ENCODE results near the gene PCDHA5. TPM values are rescaled to one million over a fixed set of nuclear protein-coding genes. Genes with fewer than 3 reads are reported as not detected.

The PCDHA5 gene
- total RNA-seq, 1 experiment from 2014 or later: 0.12 TPM

- CTCF ChIA-PET: interaction anchor here (0.6 kb wide), 1 partner anchor 260 kb away, joined by 3 read pairs; no protein-coding TSS in a partner anchor
These were observed 14.5 kb downstream of the PCDHA5 start for GRCh38 chr5:140835622-140836510.

GRCh38 chr5:140840978-140841962 is 19.9 kb downstream of the PCDHA5 start, which contains the start of gene PCDHA8:
PCDHA8 (plus strand) TSS chr5:140841187; CDS start chr5:140841322, 135 bp downstream.
- Mint-ChIP-seq H3K36me3 (ENCODE audit: insufficient read depth, unreplicated experiment) (no peaks in the 10 kb centered on the region), H3K4me3 (ENCODE audit: unreplicated experiment) (no peak within 1 kb of the TSS), H3K9me3 (ENCODE audit: unreplicated experiment) (peaks cover 21% of the 10 kb centered on the region), H3K27ac (ENCODE audit: low read depth, unreplicated experiment) (no peak within 1 kb of the TSS), H3K4me1 (ENCODE audit: insufficient read depth, unreplicated experiment) (no peaks in the 10 kb centered on the region), H3K27me3 (ENCODE audit: insufficient read depth, unreplicated experiment) (no peaks in the 10 kb centered on the region)
- CTCF ChIA-PET: interaction anchor here (0.6 to 2.8 kb wide), 5 partner anchors 12 to 474 kb away, joined by 3 to 8 read pairs (median 3); no protein-coding TSS in a partner anchor
- POLR2A ChIA-PET: interaction anchor here (0.6 to 1.1 kb wide), 2 partner anchors 21 to 301 kb away, joined by 3 to 4 read pairs; no protein-coding TSS in a partner anchor
- peak; percentile 24 for DNase-seq (ENCODE audit: unreplicated experiment)
- TF ChIP-seq CTCF (IDR thresholded peaks at IDR 0.05; ENCODE audit: unreplicated experiment): peak; percentile 20
- intact Hi-C loops (cut with micrococcal nuclease): no loop called here
- no TSS peak for BruUV-seq (replicated peaks)

More at GRCh38 chr5:140835622-140836510, 14.5 kb downstream of the PCDHA5 start:
- Mint-ChIP-seq H3K36me3 (ENCODE audit: insufficient read depth, unreplicated experiment) (no peaks in the 10 kb centered on the region), H3K27ac (ENCODE audit: low read depth, unreplicated experiment) (no peak overlapping the region), H3K27me3 (ENCODE audit: insufficient read depth, unreplicated experiment) (no peaks in the 10 kb centered on the region), H3K4me1 (ENCODE audit: insufficient read depth, unreplicated experiment) (no peaks in the 10 kb centered on the region), H3K9me3 (ENCODE audit: unreplicated experiment) (peaks cover 30% of the 10 kb centered on the region), H3K4me3 (ENCODE audit: unreplicated experiment) (no peak overlapping the region)
- no peak for TF ChIP-seq CTCF (IDR thresholded peaks at IDR 0.05; ENCODE audit: unreplicated experiment)
- intact Hi-C loops (cut with micrococcal nuclease): no loop called here
- no TSS peak for BruUV-seq (replicated peaks)
- POLR2A ChIA-PET: no interaction called here
- no peak for DNase-seq (ENCODE audit: unreplicated experiment)

- H3K9me3 Mint-ChIP-seq (ENCODE audit: unreplicated experiment): peaks cover 13% of the 10 kb centered on the region
- ChIA-PET CTCF (interaction anchor here (2.8 kb wide), 1 partner anchor 197 kb away, joined by 8 read pairs; no protein-coding TSS in a partner anchor), POLR2A (no interaction called here)
- no peak for DNase-seq (ENCODE audit: unreplicated experiment)
- intact Hi-C loops (cut with micrococcal nuclease): no loop called here
- no peak overlapping the region for H3K4me3 Mint-ChIP-seq (ENCODE audit: unreplicated experiment)
- H3K36me3 Mint-ChIP-seq (ENCODE audit: insufficient read depth, unreplicated experiment): no peaks in the 10 kb centered on the region
- no peaks in the 10 kb centered on the region for H3K4me1 Mint-ChIP-seq (ENCODE audit: insufficient read depth, unreplicated experiment)
- no peak overlapping the region for H3K27ac Mint-ChIP-seq (ENCODE audit: low read depth, unreplicated experiment)
- BruUV-seq (replicated peaks): no TSS peak
- no peaks in the 10 kb centered on the region for H3K27me3 Mint-ChIP-seq (ENCODE audit: insufficient read depth, unreplicated experiment)
- TF ChIP-seq CTCF (IDR thresholded peaks at IDR 0.05; ENCODE audit: unreplicated experiment): no peak
These were observed 21.7 kb downstream of the PCDHA5 start for GRCh38 chr5:140842798-140843733.

Data from MCF 10A (cell line).